NCI-H345 (cell line): ENCODE data around the gene DIPK2A.
A peak's percentile ranks its signal among the peaks of the same experiment; 100 is the strongest.

Experiments
- DNase-seq: peaks from one replicate; lab custom pipeline; 2025; lab: John Stamatoyannopoulos, UW

The DIPK2A gene

GRCh38 chr3:143971359-143972154 is at the start of gene DIPK2A:
TSS of gene DIPK2A (plus strand) at chr3:143971823. CDS start at chr3:143972333, 510 bp downstream.
- peak; percentile 93 for DNase-seq

- no peak for DNase-seq
Observed at GRCh38 chr3:143924522-143925285, 46.9 kb upstream of the DIPK2A start.

GRCh38 chr3:143928056-143928455 is 43.6 kb upstream of the DIPK2A start:
- no peak for DNase-seq

GRCh38 chr3:143928541-143929255 is 42.9 kb upstream of the DIPK2A start:
- DNase-seq, result no peak

GRCh38 chr3:143934791-143935190 is 36.8 kb upstream of the DIPK2A start:
- no peak for DNase-seq

GRCh38 chr3:143935678-143936077 is 35.9 kb upstream of the DIPK2A start:
- no peak for DNase-seq

- DNase-seq, result no peak
Observed at GRCh38 chr3:143950810-143951209, 20.8 kb upstream of the DIPK2A start.

- peak; percentile 1 for DNase-seq
Observed at GRCh38 chr3:143951351-143951971, 20.2 kb upstream of the DIPK2A start.

- DNase-seq, result no peak
Observed at GRCh38 chr3:143952569-143953072, 19.0 kb upstream of the DIPK2A start.

GRCh38 chr3:143955113-143955512 is 16.5 kb upstream of the DIPK2A start:
- no peak for DNase-seq

GRCh38 chr3:143956838-143957237 is 14.8 kb upstream of the DIPK2A start:
- no peak for DNase-seq

- DNase-seq, result no peak
Observed at GRCh38 chr3:143957453-143957852, 14.2 kb upstream of the DIPK2A start.

GRCh38 chr3:143958966-143959365 is 12.7 kb upstream of the DIPK2A start:
- DNase-seq, result no peak

GRCh38 chr3:143961342-143961741 is 10.3 kb upstream of the DIPK2A start:
- DNase-seq, result no peak

GRCh38 chr3:143963946-143964345 is 7.7 kb upstream of the DIPK2A start:
- no peak for DNase-seq

- peak; percentile 51 for DNase-seq
Observed at GRCh38 chr3:143970773-143971358, 757 bp upstream of the DIPK2A start.

GRCh38 chr3:143972155-143972504 is 507 bp downstream of the DIPK2A start:
- peak; percentile 64 for DNase-seq

GRCh38 chr3:143972505-143973258 is 1.1 kb downstream of the DIPK2A start:
- peak; percentile 66 for DNase-seq

- peak; percentile 28 for DNase-seq
Observed at GRCh38 chr3:143973259-143974021, 1.8 kb downstream of the DIPK2A start.
